Loucy (cell line): ENCODE measurements around the gene RBP5.
A peak's percentile ranks its signal among the peaks of the same experiment; 100 is the strongest.

Experiments
- H2AFZ ChIP-seq: fragments of 200-600 bp; sonication (generic); 2 replicates; pipeline ENCODE4 v1.6.0; 2016; ENCODE audit warnings: antibody characterized with exemption, mild to moderate bottlenecking, low read length, moderate library complexity
- H3F3A ChIP-seq: fragments of 200-600 bp; 2 replicates; pipeline ENCODE4 v1.6.0; 2016; ENCODE audit warnings: antibody characterized with exemption, low read depth, mild to moderate bottlenecking
- H3K27me3 ChIP-seq: fragments of 200-600 bp; sonication (generic); 2 replicates; pipeline ENCODE4 v1.6.1; 2014; ENCODE audit warnings: low read length, mild to moderate bottlenecking; ENCODE audit not compliant: insufficient read depth, poor library complexity, severe bottlenecking
- H3K36me3 ChIP-seq: fragments of 200-600 bp; sonication (generic); 2 replicates; pipeline ENCODE4 v1.6.1; 2016; ENCODE audit warnings: low read length; ENCODE audit not compliant: insufficient read depth
- H3K4me1 ChIP-seq: fragments of 200-600 bp; sonication (generic); 2 replicates; pipeline ENCODE4 v1.5.1; 2014; ENCODE audit warnings: low read length, mild to moderate bottlenecking; ENCODE audit not compliant: insufficient read depth, poor library complexity, severe bottlenecking
- H3K4me2 ChIP-seq: fragments of 200-600 bp; sonication (generic); 2 replicates; pipeline ENCODE4 v1.6.0; 2014; ENCODE audit warnings: antibody characterized with exemption, low read length, low read depth, mild to moderate bottlenecking; ENCODE audit not compliant: poor library complexity, severe bottlenecking
- H3K4me3 ChIP-seq: fragments of 200-600 bp; sonication (generic); 2 replicates; pipeline ENCODE4 v1.5.1; 2014; ENCODE audit warnings: low read length, mild to moderate bottlenecking, mixed read lengths; ENCODE audit not compliant: poor library complexity, severe bottlenecking
- H3K79me2 ChIP-seq: fragments of 200-600 bp; sonication (generic); 2 replicates; pipeline ENCODE4 v1.6.1; 2014; ENCODE audit warnings: low read length; ENCODE audit not compliant: insufficient read depth
- H3K9ac ChIP-seq: fragments of 200-600 bp; sonication (generic); 2 replicates; pipeline ENCODE4 v1.6.0; 2014; ENCODE audit warnings: mild to moderate bottlenecking, low read depth, low read length, moderate library complexity; ENCODE audit not compliant: poor library complexity, severe bottlenecking
- H3K9me2 ChIP-seq: fragments of 200-600 bp; sonication (generic); replicated peaks from 2 replicates; pipeline ENCODE4 v1.6.1; 2016; ENCODE audit warnings: low read depth, low read length, mixed read lengths
- H3K9me3 ChIP-seq: fragments of 200-600 bp; sonication (generic); 2 replicates; pipeline ENCODE4 v1.6.1; 2014; ENCODE audit warnings: mild to moderate bottlenecking, antibody characterized with exemption, low read length, low read depth; ENCODE audit not compliant: insufficient read depth
- H4K20me1 ChIP-seq: fragments of 200-600 bp; sonication (generic); 2 replicates; pipeline ENCODE4 v1.6.0; 2014; ENCODE audit warnings: antibody characterized with exemption, low read length, mild to moderate bottlenecking; ENCODE audit not compliant: insufficient read depth, poor library complexity, severe bottlenecking
- CTCF ChIP-seq: fragments of 200-600 bp; sonication (generic); conservative IDR thresholded peaks from 2 replicates; pipeline ENCODE4 v1.5.1; 2014; ENCODE audit warnings: mild to moderate bottlenecking, antibody characterized with exemption, low read length
- EZH2phosphoT487 ChIP-seq: fragments of 200-600 bp; IDR thresholded peaks from 2 replicates; pipeline ENCODE4 v1.6.1; 2018; ENCODE audit warnings: antibody characterized with exemption, mild to moderate bottlenecking, moderate library complexity, borderline replicate concordance

Gene RBP5

DNA sequence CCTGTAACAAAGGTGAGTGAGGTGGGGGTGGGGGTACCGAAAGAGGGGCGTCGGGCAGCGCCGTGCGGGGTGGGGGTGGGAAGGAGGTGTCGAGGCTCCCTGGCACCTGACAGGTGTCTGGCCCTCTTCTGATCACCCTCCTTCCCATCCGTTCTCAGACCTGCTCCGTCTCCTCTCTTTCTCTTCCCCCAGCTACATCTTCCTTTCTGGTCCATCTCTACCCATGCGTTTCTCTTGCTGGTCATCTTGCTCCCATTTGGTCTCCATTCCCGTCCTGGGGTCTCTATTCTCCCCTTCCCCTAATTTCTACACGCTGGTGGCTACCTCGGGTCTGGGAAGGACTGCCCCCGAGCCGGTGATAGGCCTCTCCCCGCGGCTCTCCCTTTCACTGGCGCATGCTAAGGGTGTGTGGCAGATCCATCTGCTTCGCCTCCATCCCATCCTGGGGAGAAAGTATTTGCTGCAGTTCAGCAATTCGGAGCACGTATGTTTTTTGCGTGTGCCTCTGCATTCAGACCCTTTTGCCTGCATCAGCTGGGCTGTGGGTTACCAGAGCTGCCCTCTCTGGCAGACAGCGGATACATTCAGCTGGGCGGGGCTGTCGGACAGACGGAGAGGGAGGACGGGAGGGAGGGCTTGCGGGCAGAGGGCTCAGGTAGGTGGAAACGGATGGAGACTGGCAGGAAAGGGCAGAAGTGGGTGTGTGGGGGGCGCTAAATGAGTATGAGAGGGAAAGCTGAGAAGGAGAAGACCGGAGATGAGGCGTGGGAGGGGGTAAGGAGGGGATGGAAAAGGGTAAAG is 2.2 kb upstream of the RBP5 start:
- peak overlapping the region; percentile 82 for H2AFZ ChIP-seq
- H3K9ac ChIP-seq, result peak overlapping the region; percentile 81
- H3F3A ChIP-seq, result peaks cover 2% of the 10 kb centered on the region; the same call in 1 of the 2 replicates
- no peaks in the 10 kb centered on the region for H3K9me3 ChIP-seq
- H3K36me3 ChIP-seq, result peaks cover 32% of the 10 kb centered on the region
- TF ChIP-seq EZH2phosphoT487 (no peak), CTCF (peak; percentile 21; the same call in 1 of the 2 replicates)
- H3K4me3 ChIP-seq, result peak overlapping the region; percentile 99
- H3K79me2 ChIP-seq, result peaks cover 38% of the 10 kb centered on the region
- no peaks in the 10 kb centered on the region for H3K27me3 ChIP-seq
- no peaks in the 10 kb centered on the region for H3K9me2 ChIP-seq
- peak overlapping the region; percentile 99 for H3K4me2 ChIP-seq
- peaks cover 36% of the 10 kb centered on the region for H3K4me1 ChIP-seq
- H4K20me1 ChIP-seq, result peaks cover 2% of the 10 kb centered on the region

DNA sequence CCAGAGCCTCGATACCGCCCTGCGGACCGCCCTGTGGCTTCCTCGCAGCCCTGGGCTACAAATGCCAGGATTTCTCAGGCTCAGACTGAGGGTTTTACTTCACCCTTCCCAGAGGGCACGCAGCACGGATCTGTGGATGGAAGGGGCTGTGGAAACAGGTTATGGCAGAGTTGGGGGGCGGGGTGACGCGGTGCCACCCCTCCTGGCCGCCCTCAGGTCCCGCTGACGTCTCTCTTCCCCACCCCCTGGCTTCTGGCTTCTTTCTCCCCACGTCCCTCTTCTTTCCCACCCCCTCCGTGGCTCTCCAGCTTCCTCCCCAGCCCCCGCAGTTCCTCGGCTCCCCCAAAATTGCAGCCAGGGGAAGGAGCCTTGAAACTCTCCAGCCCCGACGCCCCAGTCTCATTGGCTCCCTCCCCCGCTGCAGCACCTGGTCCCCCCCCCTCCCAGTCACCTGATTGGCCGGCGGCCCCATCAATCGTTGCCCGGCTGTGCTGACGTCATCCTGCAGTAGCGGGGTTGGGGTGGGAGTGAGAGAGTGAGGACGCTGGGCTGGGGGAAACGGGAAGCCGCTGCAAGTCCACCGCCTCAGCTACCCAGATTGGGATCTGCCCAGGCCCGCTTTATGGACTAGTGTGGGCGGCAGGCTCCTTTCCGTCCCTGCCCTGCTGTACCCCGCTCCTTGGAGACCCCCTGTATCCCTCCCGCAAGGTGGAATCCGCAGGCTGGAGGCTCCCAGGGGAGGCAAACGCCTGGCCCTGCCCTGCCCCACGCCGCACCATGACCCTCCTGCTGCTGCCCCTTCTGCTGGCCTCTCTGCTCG is 1.4 kb upstream of the RBP5 start, which contains the start of gene CLSTN3:
CLSTN3 (plus strand) TSS at position 500 of the 820 bp plus-strand sequence; CDS start at position 778, 278 bp downstream.
- no peak for TF ChIP-seq EZH2phosphoT487
- TF ChIP-seq CTCF, result no peak

DNA sequence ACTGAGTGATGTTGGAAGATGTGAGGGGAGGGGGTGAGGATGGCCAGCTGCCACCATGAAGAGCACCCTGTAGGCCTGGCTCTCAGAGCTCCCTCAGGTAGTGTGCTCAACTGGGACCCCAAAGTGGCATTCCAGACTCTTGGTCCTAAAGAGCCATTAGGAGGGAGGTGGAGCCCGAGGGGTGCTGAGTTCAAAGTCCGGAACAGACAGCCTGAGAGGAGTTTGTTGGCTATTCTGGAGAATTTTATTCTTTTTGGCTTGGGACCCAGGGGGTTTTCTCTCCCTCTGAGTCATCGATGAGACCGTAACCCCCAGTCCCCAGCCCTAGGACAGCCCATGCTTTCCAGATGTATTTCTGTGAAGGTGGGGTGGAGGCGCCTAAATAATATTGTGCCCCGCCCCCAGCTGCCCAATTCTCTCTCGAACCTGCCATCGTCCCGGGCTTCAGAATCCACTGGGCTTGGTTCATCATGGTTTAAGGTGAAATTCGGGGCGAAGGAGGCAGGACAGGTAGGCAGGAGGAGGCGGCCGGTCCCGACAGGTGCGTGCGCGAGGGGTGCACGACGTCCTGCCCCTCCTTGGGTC is 690 bp upstream of the RBP5 start:
- Histone ChIP-seq H3K36me3 (peaks cover 17% of the 10 kb centered on the region), H3K27me3 (no peaks in the 10 kb centered on the region), H3K4me1 (peaks cover 36% of the 10 kb centered on the region), H3K4me3 (peak overlapping the region; percentile 99), H2AFZ (peak overlapping the region; percentile 82), H3K79me2 (peaks cover 38% of the 10 kb centered on the region), H3K9ac (peak overlapping the region; percentile 81), H3K9me3 (no peaks in the 10 kb centered on the region), H3K4me2 (peak overlapping the region; percentile 99), H3F3A (peaks cover 2% of the 10 kb centered on the region; the same call in 1 of the 2 replicates), H4K20me1 (no peaks in the 10 kb centered on the region), H3K9me2 (no peaks in the 10 kb centered on the region)
- TF ChIP-seq CTCF (no peak), EZH2phosphoT487 (no peak)

More for the DNA sequence above, 1.4 kb upstream of the RBP5 start, which contains the start of gene CLSTN3:
- Histone ChIP-seq H3K36me3 (peaks cover 24% of the 10 kb centered on the region), H3K9me2 (no peaks in the 10 kb centered on the region), H3K27me3 (no peaks in the 10 kb centered on the region), H3K9ac (peak within 1 kb of the TSS; percentile 81), H2AFZ (peak within 1 kb of the TSS; percentile 82), H4K20me1 (peaks cover 2% of the 10 kb centered on the region), H3K79me2 (peaks cover 38% of the 10 kb centered on the region), H3K4me3 (peak within 1 kb of the TSS; percentile 99), H3K9me3 (no peaks in the 10 kb centered on the region), H3K4me1 (peaks cover 36% of the 10 kb centered on the region), H3K4me2 (peak within 1 kb of the TSS; percentile 99), H3F3A (peaks cover 2% of the 10 kb centered on the region; the same call in 1 of the 2 replicates)
